ENCODE results near the gene ITM2C.
A peak's percentile ranks its signal among the peaks of the same experiment; 100 is the strongest.

Gene ITM2C

DNA sequence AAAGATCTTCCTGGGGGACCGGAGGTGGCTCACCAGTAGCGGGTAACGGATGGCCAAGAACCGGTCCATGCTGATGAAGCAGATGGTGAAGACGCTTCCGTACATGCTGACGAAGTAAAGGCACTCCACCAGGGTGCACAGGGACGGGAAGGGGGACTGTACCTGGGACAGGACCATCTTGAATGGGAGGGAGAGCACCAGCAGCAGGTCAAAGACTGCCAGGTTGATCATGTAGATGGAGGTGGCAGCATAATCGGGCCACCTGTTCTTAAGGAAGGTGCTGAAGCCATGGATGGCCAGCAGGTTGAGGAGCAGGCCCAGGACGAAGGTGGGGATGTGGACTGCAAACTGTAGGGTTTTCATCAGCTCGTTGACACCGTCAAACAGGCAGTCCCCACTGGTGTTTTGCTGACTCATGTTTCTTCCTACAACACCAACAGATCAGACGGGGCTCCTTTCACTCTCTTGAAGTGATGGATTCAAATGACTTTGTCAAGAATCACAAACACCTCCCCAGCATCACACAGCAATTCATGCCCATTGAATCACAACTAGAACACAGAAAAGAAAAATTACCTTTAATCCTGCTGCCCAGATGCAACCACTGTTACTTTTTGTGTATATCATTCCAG is 45.9 kb downstream of the ITM2C start:
- no peak for DNase-seq

- no peak for DNase-seq
Observed at GRCh38 chr2:230912046-230912445, 47.3 kb downstream of the ITM2C start.

- DNase-seq: no peak
Observed at GRCh38 chr2:230912724-230913123, 48.0 kb downstream of the ITM2C start.

- DNase-seq: no peak
Observed at GRCh38 chr2:230913406-230914143, 48.8 kb downstream of the ITM2C start.

- DNase-seq: no peak
Observed at GRCh38 chr2:230914886-230915285, 50.1 kb downstream of the ITM2C start.

GRCh38 chr2:230915319-230915718 is 50.6 kb downstream of the ITM2C start:
- DNase-seq: no peak

- no peak for DNase-seq
Observed at GRCh38 chr2:230916218-230916617, 51.5 kb downstream of the ITM2C start.

GRCh38 chr2:230919240-230919639 is 54.5 kb downstream of the ITM2C start:
- DNase-seq: no peak

DNA sequence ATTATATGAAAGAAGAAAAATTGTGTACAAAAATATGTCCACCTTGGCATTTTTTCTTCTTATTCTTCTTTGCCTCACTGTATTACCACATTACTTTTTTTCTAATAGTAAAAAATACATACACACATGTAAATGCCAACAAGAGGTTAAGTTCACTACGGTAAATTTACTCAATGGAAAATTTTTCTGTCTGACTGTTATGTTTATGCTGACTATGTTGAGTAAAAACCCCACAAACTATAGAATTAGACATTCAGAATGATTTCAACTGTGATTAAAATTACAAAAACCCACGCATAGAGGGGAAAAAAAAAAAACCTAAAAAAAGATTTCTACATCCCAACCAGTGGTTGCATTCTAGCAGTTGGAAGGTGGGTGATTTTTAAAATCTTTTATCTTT is 54.9 kb downstream of the ITM2C start:
- no peak for DNase-seq

- DNase-seq: no peak
Observed at GRCh38 chr2:230920167-230920566, 55.4 kb downstream of the ITM2C start.

DNA sequence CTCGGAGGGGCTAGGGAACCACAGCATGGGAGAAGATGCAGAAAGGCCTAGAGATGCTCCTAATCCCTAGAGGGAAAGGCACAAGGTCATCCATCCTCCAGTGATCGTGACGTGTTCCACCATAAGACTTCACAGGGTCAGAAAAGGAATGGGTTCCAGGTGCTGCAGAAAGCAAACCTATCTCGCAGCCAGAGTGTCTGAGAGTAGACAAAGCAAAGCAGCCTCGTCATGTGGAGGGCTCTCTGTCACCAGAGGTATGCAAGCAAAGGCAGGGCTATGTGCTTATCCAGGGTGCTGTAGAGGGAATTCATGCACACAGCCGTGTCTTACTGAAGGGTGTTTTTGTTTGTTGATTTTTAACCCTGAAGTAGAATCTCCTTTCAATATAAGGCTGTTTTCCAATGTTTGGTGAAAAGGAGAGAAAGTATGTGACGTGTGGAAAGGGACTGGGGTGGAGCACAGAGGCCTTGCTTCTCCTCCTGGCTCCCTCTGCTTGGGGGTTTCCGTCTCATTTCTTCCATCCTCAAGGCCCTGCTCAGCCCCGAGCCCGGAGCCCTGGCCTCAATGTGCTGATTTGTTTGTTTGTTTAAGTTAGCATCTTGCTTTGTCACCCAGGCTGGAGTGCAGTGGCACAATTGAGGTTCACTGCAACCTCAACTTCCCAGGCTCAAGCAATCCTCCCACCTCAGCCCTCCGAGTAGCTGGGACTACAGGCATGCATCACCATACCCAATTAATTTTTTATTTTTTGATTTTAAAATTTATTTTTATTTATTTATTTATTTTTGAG is 57.3 kb downstream of the ITM2C start:
- peak; percentile 19 for DNase-seq

GRCh38 chr2:230922951-230923717 is 58.4 kb downstream of the ITM2C start:
- DNase-seq: no peak

- no peak for DNase-seq
Observed at GRCh38 chr2:230924092-230924469, 59.3 kb downstream of the ITM2C start.

GRCh38 chr2:230924470-230925341 is 60.0 kb downstream of the ITM2C start, which contains the start of gene GPR55:
Gene GPR55 (minus strand): TSS chr2:230925242. CDS start chr2:230910962, 14,280 bp downstream.
- DNase-seq: no peak

DNA sequence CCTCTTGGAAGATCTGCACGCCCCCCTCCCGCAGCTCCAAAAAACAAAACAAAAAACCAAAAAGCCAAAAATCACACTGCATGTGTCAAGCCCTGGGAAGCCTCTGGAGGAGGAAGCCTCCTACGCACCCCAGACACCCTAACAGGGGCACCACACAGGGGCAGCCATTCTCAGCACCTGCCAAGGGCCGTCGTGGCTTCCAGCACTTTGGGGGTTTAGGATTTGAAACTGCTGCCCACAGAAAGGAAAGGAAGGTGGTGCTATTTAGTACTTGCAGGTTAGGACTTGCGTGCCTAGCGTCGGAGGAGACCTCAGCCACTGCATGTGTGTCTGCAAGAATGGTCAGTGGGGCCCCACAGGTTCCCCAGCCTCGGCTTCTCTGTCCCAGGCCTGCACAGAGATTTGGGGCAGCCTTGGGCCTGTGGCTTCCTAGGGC is 60.7 kb downstream of the ITM2C start:
- no peak for DNase-seq

DNA sequence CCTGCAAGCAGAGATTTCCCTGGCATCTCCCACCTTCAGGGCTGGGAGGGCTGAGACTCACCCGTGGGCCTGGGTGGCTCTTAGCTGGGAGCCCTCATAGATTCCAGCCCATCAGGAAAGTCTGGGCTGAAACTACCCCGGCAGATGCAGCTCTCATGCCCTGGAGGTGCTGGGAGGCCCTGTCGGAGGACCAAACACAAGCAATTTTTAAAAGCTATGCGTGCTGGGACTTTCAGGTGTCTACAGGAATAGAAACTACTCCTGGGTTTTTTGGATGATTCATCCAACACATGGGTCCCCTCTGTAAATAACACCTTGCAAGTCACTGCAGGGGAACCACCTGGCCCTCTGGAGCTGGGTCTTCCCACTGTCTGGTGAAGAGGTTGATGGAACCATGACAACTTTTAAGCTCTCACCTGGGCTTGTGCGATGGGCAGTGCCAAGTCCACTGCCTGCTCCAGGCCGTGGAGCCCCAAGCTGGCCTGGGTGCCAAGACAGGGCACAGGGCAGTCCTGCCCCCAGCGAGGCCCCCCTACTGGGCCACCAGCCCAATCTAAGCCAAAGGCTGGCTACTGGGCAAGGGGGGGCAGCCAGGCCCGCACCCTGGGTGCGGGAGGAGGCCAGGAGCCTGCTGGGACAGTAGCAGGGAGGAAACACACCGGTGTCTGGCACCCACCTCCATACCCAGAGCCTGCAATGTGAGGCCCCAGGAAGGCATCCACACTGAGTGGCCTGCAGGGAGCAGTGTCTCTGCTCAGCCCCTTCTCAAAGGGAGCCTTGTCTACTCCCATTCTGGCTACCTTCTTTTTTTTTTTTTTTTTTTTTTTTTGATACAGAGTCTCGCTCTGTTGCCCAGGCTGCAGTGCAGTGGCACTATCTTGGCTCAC is 61.4 kb downstream of the ITM2C start:
- no peak for DNase-seq

DNA sequence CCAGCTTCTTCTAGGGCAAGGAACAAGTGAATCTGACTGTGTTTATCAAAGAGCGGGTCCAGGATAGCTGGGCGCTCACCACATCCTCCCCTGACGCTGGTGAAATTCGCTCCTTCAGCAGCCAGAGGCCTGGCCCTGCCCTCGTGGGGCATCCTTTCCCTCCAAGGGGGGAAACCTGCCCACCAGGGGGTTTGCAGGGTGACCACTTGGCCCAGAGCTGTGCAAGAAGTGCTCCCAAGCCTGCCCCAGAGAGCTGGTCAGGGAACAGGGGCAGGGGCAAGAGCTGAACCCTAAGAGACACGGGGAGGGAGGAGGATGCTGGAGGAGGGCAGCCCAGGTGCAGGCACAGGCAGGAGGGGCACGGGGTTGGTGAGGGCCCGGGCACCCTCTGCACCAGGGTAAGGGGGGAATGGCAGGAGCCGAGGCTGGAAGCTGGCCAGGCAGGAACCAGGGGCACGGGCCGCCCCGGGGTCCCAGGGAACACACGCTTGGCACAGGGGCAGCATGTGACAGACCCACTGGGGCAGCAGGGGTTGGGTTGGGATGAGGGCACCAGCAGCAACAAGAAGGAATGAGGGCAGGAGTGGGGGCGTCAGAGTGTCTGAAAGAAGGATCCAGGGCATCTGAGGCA is 63.1 kb downstream of the ITM2C start:
- no peak for DNase-seq

Measured in NCI-H2227 treated with DMSO at 0.1 percent for 48 hours (cell line).